ENCODE measurements around the gene SFR1.

DNA sequence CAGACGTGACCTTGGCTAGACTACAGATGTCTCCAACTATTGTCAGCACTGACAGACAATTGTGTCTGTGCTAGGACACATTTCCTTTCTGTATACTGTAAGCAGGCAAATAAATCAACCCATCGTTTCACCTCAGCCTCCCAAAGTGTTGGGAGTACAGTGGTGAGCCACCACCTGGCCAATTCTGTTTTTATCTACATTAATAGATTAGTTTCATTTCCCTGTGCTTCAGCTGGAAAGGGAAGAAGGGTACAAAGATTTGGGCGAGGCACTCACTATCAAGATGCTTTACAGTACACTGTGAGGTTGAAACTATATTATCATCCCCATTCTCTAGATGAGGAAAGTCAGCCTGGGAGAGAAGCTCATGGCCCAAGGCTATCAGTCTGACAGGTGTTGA lies 21.9 kb downstream of the SFR1 start:
- TF ChIP-seq, protein P1, sequence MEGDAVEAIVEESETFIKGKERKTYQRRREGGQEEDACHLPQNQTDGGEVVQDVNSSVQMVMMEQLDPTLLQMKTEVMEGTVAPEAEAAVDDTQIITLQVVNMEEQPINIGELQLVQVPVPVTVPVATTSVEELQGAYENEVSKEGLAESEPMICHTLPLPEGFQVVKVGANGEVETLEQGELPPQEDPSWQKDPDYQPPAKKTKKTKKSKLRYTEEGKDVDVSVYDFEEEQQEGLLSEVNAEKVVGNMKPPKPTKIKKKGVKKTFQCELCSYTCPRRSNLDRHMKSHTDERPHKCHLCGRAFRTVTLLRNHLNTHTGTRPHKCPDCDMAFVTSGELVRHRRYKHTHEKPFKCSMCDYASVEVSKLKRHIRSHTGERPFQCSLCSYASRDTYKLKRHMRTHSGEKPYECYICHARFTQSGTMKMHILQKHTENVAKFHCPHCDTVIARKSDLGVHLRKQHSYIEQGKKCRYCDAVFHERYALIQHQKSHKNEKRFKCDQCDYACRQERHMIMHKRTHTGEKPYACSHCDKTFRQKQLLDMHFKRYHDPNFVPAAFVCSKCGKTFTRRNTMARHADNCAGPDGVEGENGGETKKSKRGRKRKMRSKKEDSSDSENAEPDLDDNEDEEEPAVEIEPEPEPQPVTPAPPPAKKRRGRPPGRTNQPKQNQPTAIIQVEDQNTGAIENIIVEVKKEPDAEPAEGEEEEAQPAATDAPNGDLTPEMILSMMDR (IDR thresholded peaks at IDR 0.05; ENCODE audit: low read length): no peak
- no peak for TF ChIP-seq EZH2phosphoT487 (IDR thresholded peaks at IDR 0.05; ENCODE audit: low read length)

All from MM.1S (cell line).